HG03354 (cell line): Measurements from ENCODE around the gene RACK1.
"Not testable (repeated sequence)": the region's sequence is repeated elsewhere in the genome, so short reads cannot be mapped to it uniquely, and the experiment has no call there.

ENCODE experiments used
- ATAC-seq: cut with Tn5 transposase; IDR thresholded peaks from one replicate; pipeline ENCODE4 v1.9.1; 2021; ENCODE audit warnings: mild to moderate bottlenecking; ENCODE audit not compliant: unreplicated experiment, poor library complexity, severe bottlenecking

RACK1 gene

DNA sequence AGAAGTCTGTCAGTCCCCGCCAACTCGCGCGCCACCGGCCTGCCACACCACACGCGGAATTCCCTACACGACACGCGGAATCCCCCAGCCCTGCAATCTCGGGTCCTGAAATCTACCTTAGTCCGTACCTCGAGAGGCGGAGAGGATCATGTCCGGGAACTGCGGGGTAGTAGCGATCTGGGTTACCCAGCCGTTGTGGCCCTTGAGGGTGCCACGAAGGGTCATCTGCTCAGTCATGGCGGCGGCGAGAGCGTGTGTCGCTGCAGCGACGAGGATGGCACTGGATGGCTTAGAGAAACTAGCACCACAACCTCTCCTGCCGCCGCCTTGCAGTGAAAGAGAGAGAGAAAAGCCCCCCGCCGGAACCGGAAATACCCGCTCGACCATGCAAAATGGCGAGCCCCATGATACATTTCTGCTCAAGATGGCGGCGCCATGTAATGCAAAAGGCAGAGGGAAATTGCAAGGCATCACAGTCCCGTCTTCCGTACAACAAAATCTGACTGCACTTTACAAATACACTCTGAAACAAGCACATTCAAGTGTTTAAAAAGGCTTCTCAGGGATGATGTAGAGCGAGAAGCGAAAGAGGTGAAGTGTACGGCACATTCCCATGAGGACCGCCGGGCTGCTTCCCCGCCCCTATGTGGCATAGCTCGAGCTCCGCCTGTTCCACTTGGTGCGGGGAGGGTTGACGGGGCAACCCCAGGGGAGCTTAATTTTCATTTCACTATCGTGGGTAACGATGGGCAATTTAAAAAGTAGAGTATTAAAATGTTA lies at the start of gene RACK1:
RACK1 (minus strand) TSS at position 343 of the 780 bp plus-strand sequence; CDS start at position 237, 106 bp downstream.
- ATAC-seq: peak; percentile 64

- ATAC-seq: peak; percentile 76
These were observed 43.6 kb upstream of the RACK1 start for GRCh38 chr5:181287331-181287730.

GRCh38 chr5:181285962-181286705 lies 42.4 kb upstream of the RACK1 start:
- ATAC-seq: not testable (repeated sequence)

DNA sequence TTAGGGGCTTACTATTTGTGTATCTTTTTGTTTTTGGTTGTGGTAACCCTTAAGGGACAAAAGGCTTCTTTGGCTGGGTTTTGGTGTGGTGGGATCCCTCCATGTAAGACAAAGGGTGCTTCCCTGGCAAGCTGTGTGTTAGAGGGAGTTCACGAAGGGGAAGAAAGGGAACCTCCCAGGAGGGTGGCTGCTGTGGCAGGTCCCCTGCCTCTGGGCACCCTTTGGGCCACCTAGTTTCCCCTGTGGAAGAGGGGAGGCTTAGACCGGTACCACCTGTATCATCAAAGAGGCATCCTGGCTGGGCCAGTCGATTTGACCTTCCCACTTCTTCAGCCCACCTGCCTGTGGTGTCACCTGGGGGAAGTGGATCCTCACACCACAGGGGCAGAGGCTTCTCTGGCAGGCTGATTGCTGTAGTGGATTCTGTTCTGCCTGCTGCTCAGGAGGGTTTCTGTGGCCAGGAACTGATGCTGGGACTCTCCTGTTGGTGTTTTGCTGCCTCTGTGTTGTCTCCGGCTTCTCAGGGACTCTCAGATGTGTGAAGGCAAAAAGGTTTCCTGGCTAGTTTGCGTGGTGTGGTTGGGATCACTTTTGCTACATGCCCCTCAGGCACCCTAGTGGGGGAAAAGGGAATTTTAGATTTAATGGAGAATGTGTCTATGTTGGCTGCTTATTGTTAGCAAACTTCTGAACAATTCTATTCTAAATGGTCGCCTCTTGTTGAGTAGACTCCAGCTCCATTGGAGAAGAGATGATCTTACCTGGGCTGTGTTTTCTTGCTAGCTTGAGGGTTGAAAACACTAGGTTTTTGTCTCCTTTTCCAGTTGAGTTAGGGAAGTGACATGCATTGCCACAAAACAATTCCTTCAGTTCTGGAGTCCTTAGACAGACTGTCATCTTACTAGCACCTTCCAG lies 40.4 kb upstream of the RACK1 start:
- not testable (repeated sequence) for ATAC-seq

DNA sequence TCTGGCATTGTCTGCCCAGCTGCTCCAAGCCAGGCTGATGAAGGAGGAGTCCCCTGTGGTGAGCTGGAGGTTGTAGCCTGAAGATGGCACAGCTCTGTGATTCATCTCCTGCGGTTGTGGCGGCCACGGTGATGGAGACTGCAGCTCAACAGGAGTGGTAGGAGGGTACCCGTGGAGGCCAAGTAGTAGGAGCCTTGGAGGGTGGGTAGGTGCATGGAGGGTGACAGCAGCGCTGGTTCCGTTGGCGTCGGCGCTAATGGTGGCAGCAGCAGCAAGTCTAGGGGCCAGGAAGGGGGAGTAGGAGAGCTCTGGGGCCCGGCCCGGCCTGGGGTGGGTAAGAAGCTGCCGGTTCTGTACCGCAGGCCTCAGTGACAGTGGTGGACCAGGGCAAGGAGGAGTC lies 39.6 kb upstream of the RACK1 start:
- no peak for ATAC-seq

DNA sequence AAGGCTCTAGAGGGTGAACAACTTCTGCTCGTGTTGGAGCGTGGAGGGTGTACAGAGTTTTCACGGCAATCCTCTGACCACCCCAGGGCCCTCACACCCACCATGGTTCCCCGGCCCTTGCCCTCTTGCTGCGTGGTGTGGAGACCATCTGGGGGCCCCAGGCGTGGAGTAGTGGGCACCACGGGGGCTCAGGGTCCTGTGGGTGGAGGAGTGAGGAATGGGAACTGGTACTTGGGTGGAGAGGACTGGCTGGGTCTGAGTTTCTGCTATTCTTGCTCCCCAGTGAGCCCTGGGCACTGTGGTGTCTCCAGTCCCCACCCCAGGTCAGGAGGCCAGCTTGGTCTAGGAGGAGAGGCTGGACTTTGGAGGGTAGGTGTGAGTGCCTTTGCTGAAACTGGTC lies 39.2 kb upstream of the RACK1 start:
- ATAC-seq: no peak

GRCh38 chr5:181282415-181282814 lies 38.7 kb upstream of the RACK1 start:
- not testable (repeated sequence) for ATAC-seq

DNA sequence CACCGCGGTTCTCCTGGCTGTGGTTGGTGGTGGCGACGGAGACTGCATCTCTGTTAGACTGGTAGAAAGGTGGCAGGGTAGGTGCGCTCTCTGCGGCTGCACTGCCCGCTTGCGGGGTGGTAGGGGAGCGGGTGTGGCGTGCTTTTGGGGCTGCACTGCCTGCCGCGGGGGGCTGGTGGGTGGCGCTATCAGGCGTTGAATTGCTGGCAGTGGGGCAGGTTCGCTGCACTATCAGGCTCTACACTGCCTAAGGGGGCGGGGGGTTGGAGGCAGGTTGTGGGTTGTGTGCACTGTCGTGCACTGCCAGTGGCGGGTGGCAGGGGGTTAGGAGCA lies 38.2 kb upstream of the RACK1 start:
- ATAC-seq: no peak

GRCh38 chr5:181281077-181281983 lies 37.6 kb upstream of the RACK1 start:
- no peak for ATAC-seq

- no peak for ATAC-seq
These were observed 36.6 kb upstream of the RACK1 start for GRCh38 chr5:181280251-181280762.

DNA sequence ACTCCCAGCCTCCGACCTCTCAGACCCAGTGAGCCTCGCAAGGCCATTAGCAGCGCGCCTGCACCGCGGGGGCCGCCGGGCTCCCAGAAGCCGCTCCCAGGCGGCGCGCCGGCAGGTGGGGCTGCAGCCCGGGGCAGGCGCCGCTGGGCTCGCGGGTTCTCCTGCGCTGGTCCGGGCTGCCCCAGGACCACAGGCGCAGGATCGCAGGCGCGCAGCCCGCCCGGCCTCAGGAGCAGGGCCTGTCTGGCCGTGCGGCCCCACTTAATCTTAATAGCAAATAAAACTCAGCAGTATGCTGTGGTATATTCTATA lies 29.7 kb upstream of the RACK1 start:
- not testable (repeated sequence) for ATAC-seq

- ATAC-seq: no peak
These were observed 27.4 kb upstream of the RACK1 start for GRCh38 chr5:181271081-181271480.

GRCh38 chr5:181267907-181268306 lies 24.2 kb upstream of the RACK1 start:
- not testable (repeated sequence) for ATAC-seq

DNA sequence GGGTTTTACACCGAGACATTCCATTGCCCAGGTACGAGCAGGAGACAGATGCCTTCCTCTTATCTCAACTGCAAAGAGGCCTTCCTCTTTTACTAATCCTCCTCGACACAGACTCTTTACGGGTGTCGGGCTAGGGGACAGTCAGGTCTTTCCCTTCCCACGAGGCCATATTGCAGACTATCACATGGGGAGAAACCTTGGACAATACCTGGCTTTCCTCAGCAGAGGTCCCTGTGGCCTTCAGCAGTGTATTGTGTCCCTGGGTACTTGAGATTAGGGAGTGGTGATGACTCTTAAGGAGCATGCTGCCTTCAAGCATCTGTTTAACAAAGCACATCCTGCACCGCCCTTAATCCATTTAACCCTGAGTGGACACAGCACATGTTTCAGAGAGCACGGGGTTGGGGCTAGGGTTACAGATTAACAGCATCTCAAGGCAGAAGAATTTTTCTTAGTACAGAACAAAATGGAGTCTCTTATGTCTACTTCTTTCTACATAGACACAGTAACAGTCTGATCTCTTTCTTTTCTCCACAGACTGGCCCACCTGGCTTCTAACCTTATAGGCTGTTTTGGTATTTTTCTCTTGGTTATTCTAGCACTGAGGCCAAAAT lies 23.7 kb upstream of the RACK1 start:
- ATAC-seq: not testable (repeated sequence)

- no peak for ATAC-seq
These were observed 21.5 kb upstream of the RACK1 start for GRCh38 chr5:181265092-181265671.

- ATAC-seq: no peak
These were observed 19.9 kb upstream of the RACK1 start for GRCh38 chr5:181263633-181264032.

DNA sequence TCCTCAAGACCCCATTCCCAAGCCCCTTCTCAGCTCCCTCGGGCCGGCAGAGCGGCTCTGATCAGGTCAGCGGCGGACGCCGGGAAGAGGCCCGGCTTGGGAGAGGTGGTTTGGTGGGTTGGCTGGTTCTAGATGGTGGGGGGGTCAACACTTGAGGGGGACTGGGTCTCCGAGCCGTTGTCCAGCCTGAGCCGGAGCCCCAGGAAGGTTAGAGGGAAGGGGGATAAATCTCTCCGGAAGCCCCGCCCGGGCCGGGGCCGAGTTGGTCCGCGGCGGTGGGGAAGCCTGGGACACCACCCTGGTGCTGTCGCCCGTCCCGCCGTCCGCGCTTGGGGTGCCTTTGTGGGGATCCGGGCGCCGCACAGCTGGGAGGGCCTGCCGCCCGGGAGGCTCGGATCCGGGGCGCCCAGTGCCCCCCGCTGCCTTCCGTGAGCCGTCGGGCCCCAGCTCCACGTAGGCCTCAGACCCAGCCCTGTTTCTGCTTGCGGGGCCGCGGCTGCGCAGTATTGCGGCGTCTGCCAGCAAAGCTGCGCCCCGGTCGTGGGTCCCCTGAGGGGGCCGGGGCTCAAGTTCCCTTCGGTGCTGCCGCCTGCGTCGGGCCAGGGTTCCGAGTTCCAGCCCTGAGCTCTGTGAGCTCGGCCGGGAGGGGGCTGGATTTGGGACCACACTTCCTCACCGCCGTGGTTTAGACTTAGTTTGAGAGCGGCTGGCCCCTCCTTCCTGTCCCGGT lies 17.8 kb upstream of the RACK1 start:
- peak; percentile 63 for ATAC-seq
